ENCODE data around the gene ITGB2. TPM values are rescaled to one million over a fixed set of nuclear protein-coding genes. Genes with fewer than 3 reads are reported as not detected.
A peak's percentile ranks its signal among the peaks of the same experiment; 100 is the strongest.

The ITGB2 gene
- 10 to 100 TPM; 13.1 to 27.1 TPM for total RNA-seq

GRCh38 chr21:44920694-44921604 is at the start of gene ITGB2:
TSS of gene ITGB2 (minus strand) at chr21:44920899. CDS start at chr21:44910782, 10,117 bp downstream.
- Histone ChIP-seq H3K9me3 (no peaks in the 10 kb centered on the region), H3K9ac (ENCODE audit: low read depth in 2 of 2, low read length in 2 of 2) (peak within 1 kb of the TSS; percentile 57 to 61), H3K27me3 (no peaks in the 10 kb centered on the region), H3K27ac (peak within 1 kb of the TSS; percentile 32), H3K36me3 (no peaks in the 10 kb centered on the region), H3K4me3 (peak within 1 kb of the TSS; percentile 37), H3K4me1 (no peaks in the 10 kb centered on the region)
- no peak for DNase-seq
- intact Hi-C loops (cut with DNase I), result no loop called here
- TF ChIP-seq CTCF (IDR thresholded peaks at IDR 0.05), result no peak

DNA sequence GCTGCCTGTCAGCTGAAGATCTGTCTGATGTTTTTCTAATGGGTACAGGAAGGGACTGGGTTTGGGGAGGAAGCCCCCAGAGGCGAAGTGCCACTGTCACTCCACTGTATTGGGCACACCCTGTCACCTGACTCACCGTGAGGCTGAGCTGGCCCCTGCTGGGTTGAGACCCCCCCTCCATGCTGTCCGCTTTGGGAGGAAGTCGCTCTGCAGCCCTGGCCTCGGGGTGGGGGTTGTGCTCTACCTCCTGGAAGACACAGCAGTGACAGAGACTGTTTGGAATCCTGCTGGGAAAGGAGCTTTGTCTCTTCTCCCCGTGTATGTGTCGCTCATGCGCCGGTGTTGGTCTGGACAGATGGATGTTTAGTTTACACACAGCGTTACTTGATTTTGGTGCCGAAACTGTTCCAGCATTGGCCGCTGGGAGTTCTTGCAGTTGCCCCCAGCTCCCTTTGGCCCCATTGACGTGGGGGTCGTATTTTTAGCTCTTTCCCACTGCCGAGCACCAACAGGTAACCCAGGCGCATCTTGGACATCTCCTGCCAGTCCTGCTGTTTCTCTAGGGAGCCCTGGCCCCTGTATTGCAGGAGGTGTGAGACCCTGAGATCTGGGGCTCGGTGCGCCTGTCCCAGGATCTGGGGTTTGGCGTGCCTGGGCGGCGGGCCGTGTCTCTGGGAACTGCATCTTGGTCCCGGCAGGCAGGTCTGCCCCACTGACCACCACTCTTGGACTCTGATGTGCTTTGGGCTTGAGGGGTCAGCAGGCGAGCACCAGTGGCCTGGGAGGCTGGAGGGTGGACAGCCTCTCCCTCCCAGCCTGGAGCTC is 49.4 kb upstream of the ITGB2 start:
- no peaks in the 10 kb centered on the region for H3K4me1 ChIP-seq

DNA sequence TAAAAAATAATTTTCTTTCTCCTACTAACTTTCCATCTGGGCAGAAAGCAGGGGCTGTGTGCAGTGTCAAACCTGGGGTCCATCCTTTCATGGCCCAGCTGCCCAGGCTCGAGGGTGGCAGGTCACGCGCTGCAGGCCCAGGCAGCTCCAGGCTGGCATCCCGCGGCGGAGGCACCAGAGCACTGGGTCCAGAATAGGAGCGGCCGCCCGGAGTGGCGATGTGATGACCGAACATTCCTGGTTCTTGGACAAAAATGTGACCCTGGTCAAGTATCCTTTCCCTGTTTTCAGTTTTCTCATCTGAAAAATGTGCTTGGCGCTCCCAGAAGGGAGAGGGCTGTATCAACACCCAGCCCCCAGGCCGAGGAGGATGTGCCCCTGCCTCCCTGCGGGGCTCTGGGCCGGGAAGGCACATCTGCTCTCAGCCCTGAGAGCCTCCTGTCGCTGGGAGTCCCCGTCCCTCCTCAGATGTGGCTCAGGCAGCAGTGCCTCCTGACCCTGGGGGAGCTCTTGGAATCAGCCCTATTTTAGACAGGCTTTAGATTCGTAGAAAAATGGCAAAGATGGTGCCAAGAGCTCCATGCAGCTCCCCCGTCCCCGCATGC is 48.5 kb upstream of the ITGB2 start:
- Histone ChIP-seq H3K9me3 (no peaks in the 10 kb centered on the region), H3K4me1 (no peaks in the 10 kb centered on the region), H3K27me3 (no peaks in the 10 kb centered on the region), H3K9ac (ENCODE audit: low read depth in 2 of 2, low read length in 2 of 2) (peak overlapping the region in 1 of 2 donors; percentile 5), H3K27ac (no peak overlapping the region), H3K4me3 (no peak overlapping the region), H3K36me3 (no peaks in the 10 kb centered on the region)
- TF ChIP-seq CTCF (IDR thresholded peaks at IDR 0.05), result no peak
- no peak for DNase-seq
- intact Hi-C loops (cut with DNase I), result no loop called here

More for the DNA sequence above, 49.4 kb upstream of the ITGB2 start:
- TF ChIP-seq CTCF (IDR thresholded peaks at IDR 0.05), result no peak
- Histone ChIP-seq H3K9me3 (no peaks in the 10 kb centered on the region), H3K27me3 (no peaks in the 10 kb centered on the region), H3K27ac (no peak overlapping the region), H3K36me3 (no peaks in the 10 kb centered on the region), H3K4me3 (no peak overlapping the region), H3K9ac (ENCODE audit: low read depth in 2 of 2, low read length in 2 of 2) (no peak overlapping the region)
- intact Hi-C loops (cut with DNase I), result no loop called here
- DNase-seq, result no peak

GRCh38 chr21:44967082-44968047 is 46.7 kb upstream of the ITGB2 start:
- intact Hi-C loops (cut with DNase I), result no loop called here
- no peaks in the 10 kb centered on the region for H3K36me3 ChIP-seq
- no peaks in the 10 kb centered on the region for H3K9me3 ChIP-seq
- no peak for TF ChIP-seq CTCF (IDR thresholded peaks at IDR 0.05)
- H3K9ac ChIP-seq (ENCODE audit: low read depth in 2 of 2, low read length in 2 of 2), result peak overlapping the region in 1 of 2 donors; percentile 27
- no peak for DNase-seq
- H3K4me1 ChIP-seq, result no peaks in the 10 kb centered on the region
- no peak overlapping the region for H3K4me3 ChIP-seq
- H3K27ac ChIP-seq, result no peak overlapping the region
- no peaks in the 10 kb centered on the region for H3K27me3 ChIP-seq
